Neural progenitor cell (in vitro differentiated cells): ENCODE results near the gene ISY1. TPM values are rescaled to one million over a fixed set of nuclear protein-coding genes. Genes with fewer than 3 reads are reported as not detected.

Source experiments
- DNase-seq: peaks from one replicate; pipeline ENCODE4 v3.0.0-alpha.2; 2016; ENCODE audit warnings: low spot score
- H2AFZ ChIP-seq: fragments of 200-600 bp; sonication (generic); replicated peaks from 2 replicates; pipeline ENCODE4 v1.6.1; 2016; ENCODE audit warnings: antibody characterized with exemption
- H3F3A ChIP-seq: fragments of 200-600 bp; sonication (generic); 2 replicates; pipeline ENCODE4 v1.6.1; 2016; ENCODE audit warnings: antibody characterized with exemption, low read depth
- H3K27ac ChIP-seq: fragments of 200-600 bp; sonication (generic); 2 replicates; pipeline ENCODE4 v1.5.1; 2016; ENCODE audit warnings: mild to moderate bottlenecking
- H3K27me3 ChIP-seq: fragments of 200-600 bp; sonication (generic); 2 replicates; pipeline ENCODE4 v1.6.1; 2016; ENCODE audit warnings: mild to moderate bottlenecking, moderate library complexity
- H3K36me3 ChIP-seq: fragments of 200-600 bp; sonication (generic); 2 replicates; pipeline ENCODE4 v1.5.1; 2016
- H3K4me1 ChIP-seq: fragments of 200-600 bp; sonication (generic); 2 replicates; pipeline ENCODE4 v1.6.1; 2016; ENCODE audit warnings: mixed run types
- H3K4me2 ChIP-seq: fragments of 200-600 bp; sonication (generic); 2 replicates; pipeline ENCODE4 v1.6.1; 2016
- H3K4me3 ChIP-seq: fragments of 200-600 bp; sonication (generic); 2 replicates; pipeline ENCODE4 v1.5.1; 2016
- H3K79me2 ChIP-seq: fragments of 200-600 bp; sonication (generic); 2 replicates; pipeline ENCODE4 v1.6.1; 2016; ENCODE audit warnings: low read depth
- H3K9ac ChIP-seq: fragments of 200-600 bp; sonication (generic); 2 replicates; pipeline ENCODE4 v1.6.1; 2016
- H3K9me3 ChIP-seq: fragments of 200-600 bp; sonication (generic); 2 replicates; pipeline ENCODE4 v1.5.1; 2016; ENCODE audit warnings: low read depth
- H4K20me1 ChIP-seq: fragments of 200-600 bp; sonication (generic); 2 replicates; pipeline ENCODE4 v1.6.1; 2016; ENCODE audit warnings: low read depth
- H3K27ac Mint-ChIP-seq: 3 replicates; pipeline ENCODE4 v1.8.0; 2021; ENCODE audit warnings: mixed read lengths
- H3K27me3 Mint-ChIP-seq: 2 replicates; pipeline ENCODE4 v1.8.0; 2022; ENCODE audit warnings: low read depth, mild to moderate bottlenecking, inconsistent platforms, moderate library complexity, mixed read lengths; ENCODE audit not compliant: insufficient read depth
- H3K36me3 Mint-ChIP-seq: 3 replicates; pipeline ENCODE4 v1.8.0; 2021; ENCODE audit warnings: mixed read lengths
- H3K4me1 Mint-ChIP-seq: 3 replicates; pipeline ENCODE4 v1.8.0; 2021; ENCODE audit warnings: mixed read lengths
- H3K4me3 Mint-ChIP-seq: 3 replicates; pipeline ENCODE4 v1.8.0; 2021; ENCODE audit warnings: mild to moderate bottlenecking, moderate library complexity, mixed read lengths
- H3K9me3 Mint-ChIP-seq: 3 replicates; pipeline ENCODE4 v1.8.0; 2020; ENCODE audit warnings: mixed read lengths
- CTCF ChIP-seq: fragments of 200-600 bp; sonication (generic); IDR thresholded peaks from 2 replicates; pipeline ENCODE4 v1.5.1; 2017; ENCODE audit warnings: antibody characterized with exemption, mild to moderate bottlenecking
- EZH2 ChIP-seq: fragments of 200-600 bp; sonication (generic); IDR thresholded peaks from 2 replicates; pipeline ENCODE4 v1.6.1; 2017; ENCODE audit warnings: antibody characterized with exemption, mild to moderate bottlenecking, moderate library complexity
- EZH2phosphoT487 ChIP-seq: fragments of 200-600 bp; sonication (generic); IDR thresholded peaks from 2 replicates; pipeline ENCODE4 v1.6.1; 2017; ENCODE audit warnings: antibody characterized with exemption
- total RNA-seq: library from RNA; depleted of rRNA; stranded (reverse); fragments of >200 nt; gene quantifications from 2 replicates; pipeline ENCODE4 v1.2.3, GENCODE V29; 2015; ENCODE audit warnings: low replicate concordance

ISY1 gene
- total RNA-seq, 1 donor from 2014 or later, result 31.9 TPM

DNA sequence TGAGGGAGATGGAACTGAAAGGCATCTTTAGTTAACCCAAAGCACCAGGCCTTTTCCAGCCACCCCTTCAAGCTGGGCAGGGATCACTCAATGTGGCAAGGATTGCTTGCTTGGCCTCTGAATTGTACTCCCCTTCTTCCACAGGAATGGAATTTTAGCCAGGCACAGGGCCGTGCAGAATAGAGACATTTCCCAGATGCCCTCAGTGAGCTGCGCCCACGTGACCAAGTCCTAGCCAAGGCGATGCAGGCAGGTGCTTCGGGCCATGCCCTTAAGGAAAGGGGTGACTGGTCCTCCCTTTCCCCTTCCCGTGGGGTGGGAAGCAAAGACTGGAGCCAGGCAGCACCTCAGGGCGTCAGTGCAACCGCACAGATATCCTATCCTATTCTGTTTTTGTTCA, 82.4 kb downstream of the ISY1 start:
- no peaks in the 10 kb centered on the region for H3K9me3 Mint-ChIP-seq
- H3K4me1 ChIP-seq, result no peaks in the 10 kb centered on the region
- no peak overlapping the region for H3K4me3 Mint-ChIP-seq
- no peaks in the 10 kb centered on the region for H4K20me1 ChIP-seq
- no peak overlapping the region for H3K27ac Mint-ChIP-seq
- H2AFZ ChIP-seq, result no peak overlapping the region
- H3K9me3 ChIP-seq, result no peaks in the 10 kb centered on the region
- H3K4me1 Mint-ChIP-seq, result no peaks in the 10 kb centered on the region
- no peak overlapping the region for H3K4me3 ChIP-seq
- H3K36me3 Mint-ChIP-seq, result no peaks in the 10 kb centered on the region
- H3K36me3 ChIP-seq, result no peaks in the 10 kb centered on the region
- peaks cover 5% of the 10 kb centered on the region for H3K27me3 Mint-ChIP-seq
- no peaks in the 10 kb centered on the region for H3F3A ChIP-seq
- no peak overlapping the region for H3K9ac ChIP-seq
- no peaks in the 10 kb centered on the region for H3K27me3 ChIP-seq
- no peak for TF ChIP-seq EZH2phosphoT487
- no peak for TF ChIP-seq EZH2
- no peak for TF ChIP-seq CTCF
- no peaks in the 10 kb centered on the region for H3K79me2 ChIP-seq
- DNase-seq, result no peak
- no peak overlapping the region for H3K4me2 ChIP-seq
- no peak overlapping the region for H3K27ac ChIP-seq

Other genes starting within 250 kb of the ISY1 start
- 5.3 and 5.5 TPM in 2 replicates for gene CFAP92, start 167.0 kb downstream of the ISY1 start, total RNA-seq
- 1.1 and 1.5 TPM in 2 replicates for gene EFCC1, start 159.8 kb downstream of the ISY1 start, total RNA-seq
- not detected in 2 replicates for gene GP9, start 100.3 kb downstream of the ISY1 start, total RNA-seq
- gene RAB43, start 39.3 kb downstream of the ISY1 start, total RNA-seq, result 0.36 and 9.0 TPM in 2 replicates
- 424 and 495 TPM in 2 replicates for gene CNBP, start 22.8 kb upstream of the ISY1 start, total RNA-seq
- gene COPG1, start 88.5 kb upstream of the ISY1 start, total RNA-seq, result 65.4 and 79.3 TPM in 2 replicates
- 25.1 and 28.6 TPM in 2 replicates for gene HMCES, start 117.8 kb upstream of the ISY1 start, total RNA-seq